SW 1271 (cell line): ENCODE results near the gene WDR64.

Source experiments
- DNase-seq, 2 experiments: peaks; one replicate each; lab custom pipeline; 2025; lab: John Stamatoyannopoulos, UW

Gene WDR64

GRCh38 chr1:241738284-241739078, 86.4 kb downstream of the WDR64 start:
- no peak for DNase-seq

GRCh38 chr1:241742084-241742483, 90.0 kb downstream of the WDR64 start:
- DNase-seq = no peak

DNA sequence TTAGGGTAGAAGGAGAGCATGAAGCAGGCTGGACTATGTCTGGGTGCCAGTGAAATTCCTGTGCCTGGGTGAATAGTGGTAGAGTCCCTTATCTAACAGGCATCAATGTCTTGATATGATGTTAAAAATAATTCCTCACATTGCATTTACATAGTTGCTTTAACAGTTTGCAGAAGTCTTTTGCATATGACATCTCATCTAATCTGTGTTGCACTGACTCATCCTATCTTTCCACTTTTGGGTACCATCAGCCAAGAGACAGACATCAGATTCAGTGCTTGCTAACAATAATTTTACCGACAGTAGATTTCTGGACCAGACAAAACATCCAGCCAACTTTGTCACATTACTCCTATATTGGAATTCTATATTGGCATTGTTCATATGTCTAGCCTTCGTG, 92.5 kb downstream of the WDR64 start:
- no peak for DNase-seq

- DNase-seq = no peak
These were observed 95.9 kb downstream of the WDR64 start for GRCh38 chr1:241747992-241748391.

DNA sequence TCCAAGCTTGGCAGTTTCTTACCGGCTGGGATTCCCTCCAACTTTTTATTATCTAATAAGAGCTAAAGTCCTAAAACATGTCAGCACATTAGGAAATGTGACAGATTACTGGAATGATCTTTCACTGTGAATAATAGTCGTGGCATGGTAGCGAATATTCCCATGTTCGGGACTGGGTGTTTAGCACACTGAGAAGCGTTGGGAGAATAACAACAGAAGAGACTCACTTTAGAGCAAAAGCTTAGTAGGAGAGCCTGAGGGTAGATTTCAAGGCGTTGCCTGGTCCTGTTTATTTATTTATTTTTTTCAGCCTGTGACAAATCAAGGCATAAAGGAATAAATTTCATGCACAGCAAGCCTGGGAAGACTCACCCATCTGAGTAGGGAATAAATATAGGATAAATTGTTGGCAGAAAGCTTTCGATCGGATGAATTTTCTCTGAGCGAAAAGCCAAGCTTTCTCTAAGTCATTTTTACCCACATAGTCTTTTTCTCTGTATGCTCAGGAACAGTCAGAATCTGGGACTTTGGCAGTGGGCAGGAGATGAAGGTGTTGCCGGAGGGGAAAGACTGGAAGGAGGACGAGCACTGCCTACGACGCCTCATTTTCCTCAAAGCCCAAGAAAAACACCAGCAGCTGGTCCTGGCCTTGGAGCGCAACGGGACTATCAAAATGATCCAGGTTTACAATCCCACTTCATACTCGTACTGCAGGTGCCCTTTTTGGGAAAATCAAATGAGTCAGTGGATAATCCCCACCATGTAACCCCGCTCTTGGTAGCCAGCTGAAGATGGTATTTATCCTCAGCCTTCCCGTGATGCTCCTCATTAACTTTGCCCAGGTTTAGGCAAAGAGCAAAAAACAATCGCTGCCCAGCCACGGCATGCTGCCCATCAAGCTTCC, 97.2 kb downstream of the WDR64 start:
- no peak for DNase-seq

GRCh38 chr1:241749945-241750695, 98.0 kb downstream of the WDR64 start:
- no peak for DNase-seq

DNA sequence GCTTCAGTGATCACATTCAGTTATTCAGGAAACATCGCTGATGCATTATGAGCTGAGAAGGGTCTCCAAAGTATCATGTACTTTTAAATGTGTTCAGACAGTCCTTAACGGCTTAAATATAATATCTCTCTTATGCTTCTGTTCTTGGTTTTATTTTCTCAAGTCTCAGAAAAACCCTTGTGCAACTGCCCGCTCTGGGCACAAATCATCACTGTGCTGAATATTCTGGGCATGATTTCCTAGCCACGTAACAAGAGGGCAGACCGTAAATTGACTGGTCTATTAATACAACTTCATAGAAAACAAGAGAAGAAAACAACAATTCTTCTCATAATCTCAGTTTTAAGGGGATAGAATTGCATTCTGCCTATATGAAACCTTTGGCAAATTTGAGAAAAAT, 99.4 kb downstream of the WDR64 start:
- DNase-seq = no peak

- no peak for DNase-seq
These were observed 110.7 kb downstream of the WDR64 start for GRCh38 chr1:241762713-241763339.

- DNase-seq = no peak
These were observed 113.3 kb downstream of the WDR64 start for GRCh38 chr1:241765390-241765789.

- DNase-seq = no peak
These were observed 115.7 kb downstream of the WDR64 start for GRCh38 chr1:241767737-241768136.

DNA sequence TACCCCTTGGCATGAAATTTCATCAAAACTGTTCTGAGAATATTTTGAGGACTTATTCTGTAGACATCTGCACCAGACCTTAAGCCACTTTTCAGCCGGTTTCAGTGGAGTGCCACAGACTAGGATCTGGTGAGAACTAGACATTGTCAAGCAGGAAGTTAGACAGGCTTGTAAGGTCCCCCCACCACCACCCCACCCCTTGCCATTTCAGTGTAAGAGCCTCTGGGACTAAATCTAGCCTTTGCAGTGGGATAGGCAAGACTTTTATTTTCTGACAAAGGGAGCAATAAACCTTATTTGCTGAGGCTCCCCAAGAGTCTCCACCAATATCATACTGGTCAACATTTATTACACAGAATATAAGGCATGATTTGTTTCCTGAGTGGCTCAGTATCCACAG, 118.0 kb downstream of the WDR64 start:
- DNase-seq = no peak

- no peak for DNase-seq
These were observed 119.0 kb downstream of the WDR64 start for GRCh38 chr1:241771117-241771516.

- DNase-seq = no peak
These were observed 120.9 kb downstream of the WDR64 start for GRCh38 chr1:241772932-241773500.

- no peak for DNase-seq
These were observed 121.9 kb downstream of the WDR64 start for GRCh38 chr1:241773991-241774390.

- DNase-seq = no peak
These were observed 122.9 kb downstream of the WDR64 start for GRCh38 chr1:241775021-241775420.

DNA sequence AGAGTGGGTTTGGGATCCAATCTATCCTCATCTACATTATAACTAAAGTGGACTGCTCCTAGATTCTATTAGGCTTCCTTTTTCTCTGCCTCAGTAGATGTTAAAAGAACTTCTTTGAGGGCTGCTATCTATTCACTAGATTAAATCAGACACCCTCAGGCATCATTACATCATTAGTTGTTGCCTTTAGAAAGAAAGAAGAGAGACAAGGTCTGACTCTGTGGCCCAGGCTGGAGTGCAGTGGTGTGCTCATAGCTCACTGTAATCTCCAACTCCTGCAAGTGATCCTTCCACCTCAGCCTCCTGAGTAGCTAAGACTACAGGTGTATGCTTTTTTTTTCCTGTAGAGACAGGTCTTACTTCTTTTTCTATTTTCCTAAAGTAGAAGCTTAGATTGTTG, 124.8 kb downstream of the WDR64 start:
- no peak for DNase-seq

DNA sequence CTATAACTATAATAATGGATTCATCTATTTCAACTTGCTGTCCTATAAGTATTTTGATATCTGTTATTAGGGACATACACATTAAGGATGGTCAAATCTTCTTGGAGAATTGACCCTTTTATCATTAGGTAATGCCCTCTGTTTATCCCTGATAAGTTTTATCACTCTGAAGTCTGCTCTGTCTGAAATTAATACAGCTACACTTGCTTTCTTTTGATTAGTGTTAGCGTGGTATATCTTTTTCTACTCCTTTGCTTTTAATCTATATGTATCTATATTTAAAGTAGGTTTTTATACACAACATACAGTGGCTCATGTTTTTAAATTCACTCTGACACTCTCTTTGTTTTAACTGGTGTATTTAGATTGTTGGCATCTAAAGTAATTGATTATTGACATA, 126.0 kb downstream of the WDR64 start:
- no peak for DNase-seq

DNA sequence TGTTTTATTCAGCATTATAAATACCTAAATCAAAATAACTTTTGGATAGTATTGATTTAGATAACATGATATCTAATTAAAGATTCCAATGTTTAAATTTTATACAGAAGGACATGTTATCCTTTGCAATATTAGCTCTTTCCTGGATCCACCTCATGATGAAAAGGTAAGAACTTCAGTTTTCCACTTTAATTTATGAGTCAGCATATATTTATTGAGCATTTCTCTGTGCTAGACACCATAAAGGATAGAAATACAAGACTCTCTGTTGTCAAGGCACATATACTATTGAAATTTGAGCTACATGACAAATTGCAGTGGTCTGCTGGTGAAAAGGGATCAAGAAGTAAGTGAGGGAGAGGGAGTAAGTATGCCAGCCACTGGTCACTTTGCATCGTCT, 127.8 kb downstream of the WDR64 start:
- DNase-seq = no peak

DNA sequence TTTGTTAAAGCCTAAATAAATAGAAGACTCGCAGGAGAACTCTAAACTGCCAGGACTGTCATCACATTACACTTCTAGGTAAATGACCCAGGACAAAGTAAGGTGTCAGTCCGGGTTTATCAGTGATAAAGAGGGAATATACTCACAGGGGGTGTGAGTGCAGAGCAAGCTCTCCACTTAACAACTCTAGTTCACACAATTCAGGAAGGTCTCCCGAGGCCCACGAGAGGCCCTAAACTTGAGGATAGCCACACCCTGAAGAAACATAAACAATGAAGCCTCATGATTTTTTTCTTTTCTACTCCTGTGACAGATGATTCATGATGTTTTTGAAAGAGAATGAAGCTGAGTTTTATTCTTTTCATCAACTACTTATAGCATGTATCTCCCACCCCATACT, 130.3 kb downstream of the WDR64 start:
- DNase-seq = no peak

DNA sequence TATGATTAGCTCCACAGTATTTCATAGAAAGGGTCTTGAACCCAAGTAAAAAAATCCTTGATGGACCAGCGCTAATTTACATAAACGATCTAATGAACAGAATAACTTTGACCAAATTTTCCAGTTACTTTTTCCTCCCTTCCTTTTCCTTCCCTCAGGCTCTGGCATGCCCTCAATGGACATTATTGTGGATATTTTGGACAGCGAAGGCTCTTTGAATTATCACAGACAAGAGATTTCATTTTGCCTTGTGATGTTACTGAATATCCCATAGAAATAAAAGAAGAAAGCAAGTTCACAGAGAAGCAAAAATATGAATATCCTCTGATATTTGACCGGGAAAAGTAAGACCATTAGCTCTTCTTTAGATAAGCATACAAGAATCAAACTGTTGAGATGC, 135.6 kb downstream of the WDR64 start:
- DNase-seq = no peak

DNA sequence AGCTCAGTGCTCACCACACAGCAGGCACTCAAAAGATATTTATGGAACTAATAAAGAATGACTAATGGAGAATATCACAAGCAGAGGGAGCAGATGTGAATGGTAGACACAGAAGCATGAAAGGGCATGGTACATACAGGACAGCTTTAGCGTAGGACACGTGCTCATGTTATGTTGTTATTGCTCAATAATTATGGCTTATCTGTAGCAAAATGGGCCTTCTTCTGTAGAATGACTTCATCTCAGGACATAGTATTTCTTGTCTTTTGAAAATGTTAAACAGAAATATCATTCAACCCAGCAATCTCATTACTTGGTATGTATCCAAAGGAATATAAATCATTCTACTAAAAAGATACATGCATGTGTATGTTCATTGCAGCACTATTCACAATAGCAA, 137.0 kb downstream of the WDR64 start:
- no peak for DNase-seq

- DNase-seq = no peak
These were observed 147.3 kb downstream of the WDR64 start for GRCh38 chr1:241799416-241799815.
